Sigmoid colon (tissue), 7 donors: Measurements from ENCODE around the gene BIN1. TPM values are rescaled to one million over a fixed set of nuclear protein-coding genes. Genes with fewer than 3 reads are reported as not detected.

Source experiments
- DNase-seq: peaks from one replicate; pipeline ENCODE4 v3.0.0-alpha.2; 2019
- H3K27ac ChIP-seq, 4 donors: fragments of 200-600 bp; sonication (generic); one replicate each; pipeline ENCODE4 v1.5.1; 2016 to 2019; ENCODE audit warnings: mild to moderate bottlenecking in 1 of 4
- H3K27me3 ChIP-seq, 3 donors: fragments of 200-600 bp; sonication (generic); one replicate each; pipeline ENCODE4 v1.5.1; 2019; ENCODE audit warnings: mild to moderate bottlenecking in 1 of 3
- H3K36me3 ChIP-seq, 4 donors: fragments of 200-600 bp; sonication (generic); one replicate each; pipeline ENCODE4 v1.5.1; 2016 to 2019
- H3K4me1 ChIP-seq, 4 donors: fragments of 200-600 bp; sonication (generic); one replicate each; pipeline ENCODE4 v1.5.1; 2017 to 2019
- H3K4me3 ChIP-seq, 4 donors: fragments of 200-600 bp; sonication (generic); one replicate each; pipeline ENCODE4 v1.5.1; 2017 to 2019; ENCODE audit warnings: mild to moderate bottlenecking in 2 of 4, moderate library complexity in 1 of 4
- H3K9me3 ChIP-seq, 4 donors: fragments of 200-600 bp in 3 of 4; sonication (generic) in 3 of 4; one replicate each; pipeline versions ENCODE4 v1.5.1 to v1.6.1; 2013 to 2019
- CTCF ChIP-seq, 4 experiments: fragments of 450-650 bp in 3 of 4; fragments of 200-600 bp in 1 of 4; IDR thresholded peaks; one replicate each; pipeline ENCODE4 v1.5.1; 2016 to 2019; ENCODE audit warnings: antibody characterized with exemption in 4 of 4, mild to moderate bottlenecking in 3 of 4, moderate library complexity in 2 of 4
- EP300 ChIP-seq, 4 donors: sonication (generic); formaldehyde crosslinking; IDR thresholded peaks; one replicate each; pipeline ENCODE4 v1.6.1; 2017; ENCODE audit warnings: antibody characterized with exemption in 4 of 4
- POLR2A ChIP-seq, 2 donors: fragments of 450-650 bp; IDR thresholded peaks; one replicate each; pipeline ENCODE4 v1.6.1; 2016; ENCODE audit warnings: antibody characterized with exemption in 2 of 2, mild to moderate bottlenecking in 2 of 2, moderate library complexity in 2 of 2
- POLR2AphosphoS5 ChIP-seq, 4 donors: sonication (generic); formaldehyde crosslinking; IDR thresholded peaks; one replicate each; pipeline ENCODE4 v1.6.1; 2017; ENCODE audit warnings: antibody characterized with exemption in 4 of 4
- WGBS, 2 donors: extraction: QIAGEN DNeasy Blood & Tissue Kit; methylation state at CpG; one replicate each; pipeline ENCODE4 v1.1.7; 2013; 5-methylcytosine and 5-hydroxymethylcytosine counted together
- intact Hi-C: fragments of 100-400 bp; cut with DNase I; formaldehyde crosslinking; loops from one replicate; pipeline ENCODE4 v1.15.1; 2023
- polyA plus RNA-seq, 3 donors: library from polyadenylated mRNA; stranded (reverse); fragments of 200-250 nt; gene quantifications; one replicate each; pipeline ENCODE4 v1.2.3, GENCODE V29; 2013
- total RNA-seq, 4 donors: library from RNA; depleted of rRNA; stranded (reverse); fragments of >200 nt; gene quantifications; one replicate each; pipeline ENCODE4 v1.1.0, GENCODE V29; 2016
- donor health status: healthy with polysubstance abuse.
- donor health status: Bipolar disorder and iron deficiency.
- donor health status: healthy.

Gene BIN1
- total and polyA plus RNA-seq, 7 donors: 20.3 to 57.9 (median 38.2) TPM

- H3K4me1 ChIP-seq: no peaks in the 10 kb centered on the region
- H3K27me3 ChIP-seq: no peaks in the 10 kb centered on the region
- H3K9me3 ChIP-seq: no peaks in the 10 kb centered on the region
- peak; percentile 53 for DNase-seq
- TF ChIP-seq EP300 (IDR thresholded peaks at IDR 0.05) (no peak), POLR2AphosphoS5 (IDR thresholded peaks at IDR 0.05) (no peak), POLR2A (IDR thresholded peaks at IDR 0.05) (no peak), CTCF (IDR thresholded peaks at IDR 0.05) (no peak)
- no peak overlapping the region for H3K4me3 ChIP-seq
- intact Hi-C loops: no loop called here
- H3K27ac ChIP-seq: no peak overlapping the region
- WGBS, 2 donors: 82 to 89% methylated on average over 15 of the region's 15 CpGs
- no peaks in the 10 kb centered on the region for H3K36me3 ChIP-seq
Measured at GRCh38 chr2:127041259-127041970, 65.5 kb downstream of the BIN1 start.

- H3K36me3 ChIP-seq: no peaks in the 10 kb centered on the region
- no peak overlapping the region for H3K27ac ChIP-seq
- H3K4me3 ChIP-seq: no peak overlapping the region
- 77 to 93% methylated on average over 2 of the region's 2 CpGs for WGBS, 2 donors
- no peaks in the 10 kb centered on the region for H3K9me3 ChIP-seq
- DNase-seq: peak; percentile 32
- H3K4me1 ChIP-seq: no peaks in the 10 kb centered on the region
- TF ChIP-seq EP300 (IDR thresholded peaks at IDR 0.05): no peak
- no peak for TF ChIP-seq POLR2A (IDR thresholded peaks at IDR 0.05)
- no peak for TF ChIP-seq POLR2AphosphoS5 (IDR thresholded peaks at IDR 0.05)
- no peak for TF ChIP-seq CTCF (IDR thresholded peaks at IDR 0.05)
- intact Hi-C loops: no loop called here
- no peaks in the 10 kb centered on the region for H3K27me3 ChIP-seq
Measured at GRCh38 chr2:127040169-127040568, 66.8 kb downstream of the BIN1 start.

GRCh38 chr2:127039387-127040031 is 67.4 kb downstream of the BIN1 start:
- intact Hi-C loops: no loop called here
- TF ChIP-seq POLR2AphosphoS5 (IDR thresholded peaks at IDR 0.05): no peak
- no peak for TF ChIP-seq POLR2A (IDR thresholded peaks at IDR 0.05)
- no peak for TF ChIP-seq EP300 (IDR thresholded peaks at IDR 0.05)
- TF ChIP-seq CTCF (IDR thresholded peaks at IDR 0.05): no peak
- H3K27me3 ChIP-seq: no peaks in the 10 kb centered on the region
- H3K4me3 ChIP-seq: no peak overlapping the region
- no peaks in the 10 kb centered on the region for H3K9me3 ChIP-seq
- no peaks in the 10 kb centered on the region for H3K36me3 ChIP-seq
- H3K4me1 ChIP-seq: no peaks in the 10 kb centered on the region
- peak; percentile 56 for DNase-seq
- WGBS, 2 donors: 89 to 92% methylated on average over 14 of the region's 14 CpGs
- no peak overlapping the region for H3K27ac ChIP-seq

- no peaks in the 10 kb centered on the region for H3K27me3 ChIP-seq
- DNase-seq: no peak
- no peaks in the 10 kb centered on the region for H3K4me1 ChIP-seq
- H3K4me3 ChIP-seq: no peak overlapping the region
- no peak for TF ChIP-seq POLR2A (IDR thresholded peaks at IDR 0.05)
- TF ChIP-seq CTCF (IDR thresholded peaks at IDR 0.05): no peak
- no peak for TF ChIP-seq EP300 (IDR thresholded peaks at IDR 0.05)
- TF ChIP-seq POLR2AphosphoS5 (IDR thresholded peaks at IDR 0.05): no peak
- H3K36me3 ChIP-seq: no peaks in the 10 kb centered on the region
- no peak overlapping the region for H3K27ac ChIP-seq
- intact Hi-C loops: no loop called here
- no peaks in the 10 kb centered on the region for H3K9me3 ChIP-seq
Measured at GRCh38 chr2:127037476-127037875, 69.5 kb downstream of the BIN1 start.
